OCI-LY1 (cell line): ENCODE measurements around the gene SLC43A2.

Source experiments
- CTCF ChIP-seq: fragments of 200-600 bp; sonication (generic), shearing (Covaris generic); IDR thresholded peaks from 2 replicates; pipeline ENCODE4 v1.5.1; 2017; ENCODE audit warnings: mild to moderate bottlenecking, antibody characterized with exemption, low read length, moderate library complexity, mixed read lengths
- EZH2 ChIP-seq: fragments of 200-600 bp; sonication (generic), shearing (Covaris generic); IDR thresholded peaks from 2 replicates; pipeline ENCODE4 v1.8.0; 2017; ENCODE audit warnings: borderline replicate concordance, mixed run types, mild to moderate bottlenecking, antibody characterized with exemption, low read length, moderate library complexity, mixed read lengths

- no peak for TF ChIP-seq CTCF
- TF ChIP-seq EZH2, result no peak
Observed at GRCh38 chr17:1539811-1540210, 88.8 kb downstream of the SLC43A2 start.
